OCI-LY1 (cell line): ENCODE data around the gene CYP2S1.
"Not testable (repeated sequence)": the region's sequence is repeated elsewhere in the genome, so short reads cannot be mapped to it uniquely, and the experiment has no call there.

Source experiments
- CTCF ChIP-seq: fragments of 200-600 bp; sonication (generic), shearing (Covaris generic); IDR thresholded peaks from 2 replicates; pipeline ENCODE4 v1.5.1; 2017; ENCODE audit warnings: mild to moderate bottlenecking, antibody characterized with exemption, low read length, moderate library complexity, mixed read lengths
- EZH2 ChIP-seq: fragments of 200-600 bp; sonication (generic), shearing (Covaris generic); IDR thresholded peaks from 2 replicates; pipeline ENCODE4 v1.8.0; 2017; ENCODE audit warnings: borderline replicate concordance, mixed run types, mild to moderate bottlenecking, antibody characterized with exemption, low read length, moderate library complexity, mixed read lengths

GRCh38 chr19:41150986-41151385, 42.0 kb upstream of the CYP2S1 start:
- TF ChIP-seq CTCF, EZH2: not testable (repeated sequence)
